NCI-H2029 (cell line): Measurements from ENCODE around the gene SAMD4A.

Experiments used
- DNase-seq: peaks from one replicate; lab custom pipeline; 2025; lab: John Stamatoyannopoulos, UW

The SAMD4A gene

GRCh38 chr14:54708161-54708560 is 141.2 kb downstream of the SAMD4A start:
- no peak for DNase-seq

GRCh38 chr14:54708982-54709381 is 142.1 kb downstream of the SAMD4A start:
- DNase-seq = no peak

- DNase-seq = no peak
Measured at GRCh38 chr14:54709444-54709843, 142.5 kb downstream of the SAMD4A start.

GRCh38 chr14:54709867-54710266 is 142.9 kb downstream of the SAMD4A start:
- no peak for DNase-seq

GRCh38 chr14:54711312-54711711 is 144.4 kb downstream of the SAMD4A start:
- DNase-seq = no peak

- DNase-seq = no peak
Measured at GRCh38 chr14:54711812-54712464, 145.0 kb downstream of the SAMD4A start.

GRCh38 chr14:54712465-54713200 is 145.7 kb downstream of the SAMD4A start:
- DNase-seq = no peak

GRCh38 chr14:54713379-54713778 is 146.5 kb downstream of the SAMD4A start:
- DNase-seq = no peak

- DNase-seq = no peak
Measured at GRCh38 chr14:54715239-54715638, 148.3 kb downstream of the SAMD4A start.

GRCh38 chr14:54715811-54716210 is 148.9 kb downstream of the SAMD4A start:
- no peak for DNase-seq

- DNase-seq = no peak
Measured at GRCh38 chr14:54716862-54717261, 149.9 kb downstream of the SAMD4A start.

GRCh38 chr14:54718046-54718445 is 151.1 kb downstream of the SAMD4A start:
- DNase-seq = no peak

GRCh38 chr14:54719406-54719805 is 152.5 kb downstream of the SAMD4A start:
- DNase-seq = no peak

- no peak for DNase-seq
Measured at GRCh38 chr14:54722791-54723432, 156.0 kb downstream of the SAMD4A start.

GRCh38 chr14:54724123-54724522 is 157.2 kb downstream of the SAMD4A start:
- no peak for DNase-seq

- no peak for DNase-seq
Measured at GRCh38 chr14:54724676-54725325, 157.9 kb downstream of the SAMD4A start.

GRCh38 chr14:54725998-54726397 is 159.1 kb downstream of the SAMD4A start:
- no peak for DNase-seq

GRCh38 chr14:54727929-54728328 is 161.0 kb downstream of the SAMD4A start:
- no peak for DNase-seq

GRCh38 chr14:54728700-54729527 is 162.0 kb downstream of the SAMD4A start:
- no peak for DNase-seq

- DNase-seq = no peak
Measured at GRCh38 chr14:54730156-54730961, 163.4 kb downstream of the SAMD4A start.

GRCh38 chr14:54734966-54735365 is 168.0 kb downstream of the SAMD4A start:
- no peak for DNase-seq
